NB4 (cell line): ENCODE results near the gene MTM1.

ENCODE experiments used
- DNase-seq: peaks from one replicate; pipeline ENCODE4 v3.0.0; 2010; ENCODE audit warnings: low read depth
- H3K4me3 ChIP-seq: one replicate; pipeline ENCODE4 v1.5.1; 2011; ENCODE audit warnings: mild to moderate bottlenecking, low read depth, low read length, moderate library complexity
- CTCF ChIP-seq: IDR thresholded peaks from one replicate; pipeline ENCODE4 v1.5.1; 2012; ENCODE audit warnings: low read depth, low read length
- MYC ChIP-seq: IDR thresholded peaks from 2 replicates; pipeline ENCODE4 v1.6.1; 2011; ENCODE audit warnings: low read depth, low read length
- POLR2A ChIP-seq: IDR thresholded peaks from 2 replicates; pipeline ENCODE4 v1.6.1; 2011; ENCODE audit warnings: mild to moderate bottlenecking; ENCODE audit not compliant: insufficient read length; ENCODE audit errors: extremely low read depth
- TF ChIP-seq, protein P1 (sequence below): IDR thresholded peaks from 2 replicates; pipeline ENCODE4 v1.6.1; 2011; ENCODE audit warnings: low read depth, low read length

MTM1 gene

DNA sequence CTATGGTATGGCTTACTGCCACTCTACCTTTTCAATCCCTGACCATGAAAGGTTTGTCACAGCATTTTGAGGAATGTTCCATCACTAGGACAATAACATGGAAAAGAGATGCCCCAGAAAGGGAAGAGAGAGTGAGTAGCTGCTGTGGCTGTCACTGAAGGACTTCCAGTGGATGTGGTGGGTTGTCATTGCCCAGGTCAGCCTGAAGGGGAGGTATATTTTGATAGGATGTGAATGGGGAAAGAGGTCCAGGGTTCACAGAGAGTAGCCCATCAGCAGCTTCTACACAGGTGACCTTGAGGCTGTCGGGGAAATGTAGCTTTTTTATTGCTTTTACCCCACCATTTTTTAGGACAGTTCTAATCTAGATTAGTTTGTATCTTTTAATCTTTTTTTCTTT is 30.8 kb downstream of the MTM1 start:
- TF ChIP-seq CTCF (no peak), MYC (no peak), POLR2A (no peak)
- TF ChIP-seq, protein P1, sequence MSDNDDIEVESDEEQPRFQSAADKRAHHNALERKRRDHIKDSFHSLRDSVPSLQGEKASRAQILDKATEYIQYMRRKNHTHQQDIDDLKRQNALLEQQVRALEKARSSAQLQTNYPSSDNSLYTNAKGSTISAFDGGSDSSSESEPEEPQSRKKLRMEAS = no peak

DNA sequence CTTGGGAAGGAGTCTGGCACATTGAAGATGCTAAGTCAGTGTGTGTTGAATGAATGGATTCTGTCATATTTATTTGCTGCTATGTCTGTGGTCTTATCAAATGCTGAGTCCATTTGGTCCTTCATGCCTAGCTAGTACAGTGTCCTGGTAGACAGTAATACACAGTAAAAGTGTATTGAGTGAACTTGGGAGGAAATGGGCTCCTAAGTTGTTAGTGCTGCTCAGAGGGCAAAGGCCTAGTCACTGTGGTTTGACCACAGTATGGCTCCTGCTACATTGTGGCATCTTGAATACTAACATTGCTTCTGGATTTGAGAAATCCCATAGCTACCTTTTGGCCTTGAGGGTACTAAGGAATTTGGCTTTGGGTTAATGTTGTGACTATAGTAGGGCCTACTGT is 33.9 kb downstream of the MTM1 start:
- TF ChIP-seq MYC (no peak), POLR2A (no peak), CTCF (no peak)
- TF ChIP-seq, protein P1 = no peak
- DNase-seq = no peak
- H3K4me3 ChIP-seq = no peak overlapping the region

More for the DNA sequence above, 30.8 kb downstream of the MTM1 start:
- DNase-seq = no peak
- H3K4me3 ChIP-seq = no peak overlapping the region

GRCh38 chrX:150602743-150603142 is 34.3 kb downstream of the MTM1 start:
- no peak overlapping the region for H3K4me3 ChIP-seq
- no peak for TF ChIP-seq MYC
- no peak for TF ChIP-seq POLR2A
- TF ChIP-seq CTCF = no peak
- TF ChIP-seq, protein P1 = no peak
- DNase-seq = no peak

DNA sequence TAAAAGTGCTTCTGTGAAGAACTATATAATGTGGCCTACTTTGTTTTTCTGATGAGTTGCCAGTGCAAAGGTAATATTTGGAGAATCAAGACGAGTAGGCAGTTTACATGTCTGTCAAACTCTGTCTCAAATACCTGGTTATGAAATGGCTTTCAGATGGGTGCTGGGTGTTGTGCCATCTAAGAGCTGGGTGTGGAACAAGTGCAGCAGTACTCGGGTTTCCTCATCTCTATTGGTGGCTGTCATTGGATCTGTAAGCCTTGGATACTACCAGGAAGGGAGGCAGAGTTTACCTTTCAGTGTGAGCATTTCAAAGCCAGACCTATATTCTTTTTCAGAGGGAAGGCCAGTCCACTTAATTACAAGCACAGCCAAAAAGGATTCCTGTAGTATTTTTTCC is 37.2 kb downstream of the MTM1 start:
- TF ChIP-seq POLR2A = no peak
- no peak for TF ChIP-seq CTCF
- TF ChIP-seq MYC = no peak
- TF ChIP-seq, protein P1 = no peak
- no peak for DNase-seq
- no peak overlapping the region for H3K4me3 ChIP-seq

DNA sequence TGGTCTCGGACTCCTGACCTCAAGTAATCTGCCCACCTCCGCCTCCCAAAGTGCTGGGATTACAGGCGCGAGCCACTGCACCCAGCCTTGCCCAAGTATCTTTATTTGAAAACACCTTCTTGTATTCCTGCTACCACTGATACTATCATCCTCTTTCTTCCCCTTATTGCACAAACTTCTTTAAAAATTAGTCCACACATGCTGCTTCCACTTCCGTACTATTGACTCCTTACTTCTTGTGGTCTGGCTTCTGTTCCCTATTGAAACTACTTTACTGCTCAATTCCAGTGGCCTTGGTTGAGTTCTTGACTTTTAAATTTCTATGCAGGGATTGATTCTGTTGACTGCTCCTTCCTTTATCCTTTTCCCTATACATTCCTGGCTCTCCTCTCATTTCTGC is 38.8 kb downstream of the MTM1 start:
- H3K4me3 ChIP-seq = no peak overlapping the region
- peak; percentile 64 for DNase-seq
- TF ChIP-seq MYC (no peak), CTCF (no peak), POLR2A (no peak)
- TF ChIP-seq, protein P1 = no peak

DNA sequence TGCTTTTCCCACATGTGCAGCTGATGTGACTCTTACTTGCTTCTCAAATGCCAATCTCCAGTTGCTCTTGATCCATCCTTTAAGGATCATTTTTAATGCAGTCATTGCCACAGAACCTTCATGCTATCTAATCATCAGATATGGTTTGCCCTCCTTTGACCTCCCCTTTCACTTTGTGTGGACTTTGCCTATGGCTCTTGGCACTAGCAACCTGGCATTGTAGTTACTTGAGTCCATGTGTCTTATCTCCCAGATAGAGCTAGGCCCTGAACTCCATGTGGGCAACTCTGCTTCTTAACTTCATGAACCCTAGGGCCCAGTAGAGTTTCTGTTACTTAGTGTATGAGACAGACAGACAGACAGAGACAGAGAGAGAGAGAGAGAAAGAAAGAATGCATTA is 41.6 kb downstream of the MTM1 start:
- DNase-seq = no peak

More for the DNA sequence above, 41.6 kb downstream of the MTM1 start:
- TF ChIP-seq MYC (no peak), CTCF (no peak), POLR2A (no peak)
- TF ChIP-seq, protein P1 = no peak
- no peak overlapping the region for H3K4me3 ChIP-seq
